Measurements from ENCODE around the gene CKM.

DNA sequence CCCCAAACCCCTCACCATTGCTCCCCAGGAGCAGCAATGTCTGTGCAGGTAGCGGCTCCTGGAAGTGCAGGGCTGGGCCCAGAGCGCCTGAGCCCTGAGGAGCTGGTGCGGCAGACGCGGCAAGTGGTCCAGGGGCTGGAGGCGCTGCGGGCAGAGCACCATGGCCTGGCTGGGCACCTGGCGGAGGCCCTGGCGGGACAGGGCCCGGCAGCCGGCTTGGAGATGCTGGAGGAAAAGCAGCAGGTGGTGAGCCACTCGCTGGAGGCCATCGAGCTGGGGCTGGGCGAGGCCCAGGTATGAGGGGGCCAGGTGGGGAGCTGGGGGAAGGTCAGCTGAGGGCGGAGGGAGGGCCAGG lies 22.8 kb upstream of the CKM start:
- TF ChIP-seq, protein P1, sequence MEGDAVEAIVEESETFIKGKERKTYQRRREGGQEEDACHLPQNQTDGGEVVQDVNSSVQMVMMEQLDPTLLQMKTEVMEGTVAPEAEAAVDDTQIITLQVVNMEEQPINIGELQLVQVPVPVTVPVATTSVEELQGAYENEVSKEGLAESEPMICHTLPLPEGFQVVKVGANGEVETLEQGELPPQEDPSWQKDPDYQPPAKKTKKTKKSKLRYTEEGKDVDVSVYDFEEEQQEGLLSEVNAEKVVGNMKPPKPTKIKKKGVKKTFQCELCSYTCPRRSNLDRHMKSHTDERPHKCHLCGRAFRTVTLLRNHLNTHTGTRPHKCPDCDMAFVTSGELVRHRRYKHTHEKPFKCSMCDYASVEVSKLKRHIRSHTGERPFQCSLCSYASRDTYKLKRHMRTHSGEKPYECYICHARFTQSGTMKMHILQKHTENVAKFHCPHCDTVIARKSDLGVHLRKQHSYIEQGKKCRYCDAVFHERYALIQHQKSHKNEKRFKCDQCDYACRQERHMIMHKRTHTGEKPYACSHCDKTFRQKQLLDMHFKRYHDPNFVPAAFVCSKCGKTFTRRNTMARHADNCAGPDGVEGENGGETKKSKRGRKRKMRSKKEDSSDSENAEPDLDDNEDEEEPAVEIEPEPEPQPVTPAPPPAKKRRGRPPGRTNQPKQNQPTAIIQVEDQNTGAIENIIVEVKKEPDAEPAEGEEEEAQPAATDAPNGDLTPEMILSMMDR (IDR thresholded peaks at IDR 0.05) = no peak
- no peak for TF ChIP-seq EZH2 (IDR thresholded peaks at IDR 0.05)
- no peak for TF ChIP-seq EZH2phosphoT487 (IDR thresholded peaks at IDR 0.05)

Data from neural progenitor cell (in vitro differentiated cells).